Measurements from ENCODE around the gene FRMD7. TPM values are rescaled to one million over a fixed set of nuclear protein-coding genes. Genes with fewer than 3 reads are reported as not detected.

FRMD7 gene
- total and polyA plus RNA-seq, 2 of the 13 experiments (the other 11 are each of a cell fraction or from before 2014, with no cell fraction given): 0.04 TPM; not detected in 1

GRCh38 chrX:132171478-132171877, 43.7 kb upstream of the FRMD7 start:
- no peak overlapping the region for H3K27ac ChIP-seq (ENCODE audit: extremely low read length, insufficient read depth, low read length)
- H3K4me1 ChIP-seq (ENCODE audit: insufficient read depth, low read length): peaks cover 27% of the 10 kb centered on the region
- no peaks in the 10 kb centered on the region for H3K79me2 ChIP-seq (ENCODE audit: insufficient read depth, low read length)
- no peak overlapping the region for H2AFZ ChIP-seq (ENCODE audit: low read length)
- no peak overlapping the region for H3K4me2 ChIP-seq (ENCODE audit: low read depth, low read length)
- H3K9ac ChIP-seq (ENCODE audit: insufficient read depth, low read depth, low read length): no peak overlapping the region
- H3K27me3 ChIP-seq (ENCODE audit: control insufficient read depth in 1 of 2, insufficient read depth in 2 of 2, low read length in 2 of 2): no peaks in the 10 kb centered on the region
- in situ Hi-C loops (cut with HindIII; ENCODE audit: extremely low pct_ligation_motif_present, low pct_unique_long_range_greater_than_20kb) (no loop called here), intact Hi-C loops (cut with micrococcal nuclease; ENCODE audit: unreplicated experiment) (no loop called here)
- ATAC-seq (peak; percentile 76), FAIRE-seq (peak; percentile 73), DNase-seq (ENCODE audit: low spot score) (peak; percentile 33)
- ChIA-PET CTCF (ENCODE audit: low intra/inter-chr PET ratio, low total read pairs) (no interaction called here), POLR2A (no interaction called here)
- no peaks in the 10 kb centered on the region for H3K9me3 ChIP-seq (ENCODE audit: low read length)
- H3K36me3 ChIP-seq (replicated peaks in 1 of 2; ENCODE audit: control insufficient read depth in 1 of 2, insufficient read depth in 2 of 2, low read length in 2 of 2): no peaks in the 10 kb centered on the region
- no peak overlapping the region for H3K4me3 ChIP-seq (replicated peaks in 1 of 3; ENCODE audit: insufficient read depth in 1 of 3, low read depth in 2 of 3, low read length in 3 of 3)
- TF ChIP-seq HNF4A (CRISPR knock-in tag; IDR thresholded peaks at IDR 0.05) (0 out of 2 replicates have a peak, but pooled peaks have one; percentile 21), NFE2L2 (IDR thresholded peaks at IDR 0.05; ENCODE audit: low read length) (peak; percentile 76; the same call in 1 of the 2 replicates), HNF4G (IDR thresholded peaks at IDR 0.05; ENCODE audit: borderline replicate concordance, low read depth, low read length) (0 out of 2 replicates have a peak, but pooled peaks have one; percentile 19), HNF4G (CRISPR knock-in tag; IDR thresholded peaks at IDR 0.05; ENCODE audit: borderline replicate concordance, low read depth) (no peak), CTCF (CRISPR knock-in tag; IDR thresholded peaks at IDR 0.05) (peak; percentile 62), EHMT2 (IDR thresholded peaks at IDR 0.05; ENCODE audit: borderline replicate concordance, low read depth, low read length) (no peak), STAG1 (CRISPR knock-in tag; IDR thresholded peaks at IDR 0.05) (peak; percentile 59), SMC3 (IDR thresholded peaks at IDR 0.05; ENCODE audit: low read length) (peak; percentile 61; the same call in 1 of the 2 replicates), DNMT3B (CRISPR knock-in tag; conservative IDR thresholded peaks at IDR 0.05) (no peak), ZNF576 (CRISPR knock-in tag; IDR thresholded peaks at IDR 0.05) (peak; percentile 97; the same call in 1 of the 2 replicates)
- no peaks in the 10 kb centered on the region for H4K20me1 ChIP-seq (ENCODE audit: insufficient read depth, low read length)
- WGBS (ENCODE audit: low lambda C conversion rate): 0% methylated on average over 3 of the region's 3 CpGs
- BruUV-seq (replicated peaks): no TSS peak
